HL-60 (cell line): ENCODE data around the gene ITM2A.

Experiments
- POLR2AphosphoS5 ChIP-seq: IDR thresholded peaks from 2 replicates; pipeline ENCODE4 v1.6.1; 2012; ENCODE audit warnings: low read depth
- SPI1 ChIP-seq: IDR thresholded peaks from 2 replicates; pipeline ENCODE4 v1.6.1; 2012; ENCODE audit warnings: low read depth, mild to moderate bottlenecking, borderline replicate concordance
- TF ChIP-seq, protein P1 (sequence below): IDR thresholded peaks from one replicate; pipeline ENCODE4 v1.5.1; 2011; ENCODE audit warnings: low read length, control low read depth, inconsistent platforms; ENCODE audit not compliant: insufficient read depth
- TF ChIP-seq, protein P2 (sequence below): IDR thresholded peaks from 2 replicates; pipeline ENCODE4 v1.6.1; 2012; ENCODE audit warnings: low read depth; ENCODE audit not compliant: insufficient replicate concordance

DNA sequence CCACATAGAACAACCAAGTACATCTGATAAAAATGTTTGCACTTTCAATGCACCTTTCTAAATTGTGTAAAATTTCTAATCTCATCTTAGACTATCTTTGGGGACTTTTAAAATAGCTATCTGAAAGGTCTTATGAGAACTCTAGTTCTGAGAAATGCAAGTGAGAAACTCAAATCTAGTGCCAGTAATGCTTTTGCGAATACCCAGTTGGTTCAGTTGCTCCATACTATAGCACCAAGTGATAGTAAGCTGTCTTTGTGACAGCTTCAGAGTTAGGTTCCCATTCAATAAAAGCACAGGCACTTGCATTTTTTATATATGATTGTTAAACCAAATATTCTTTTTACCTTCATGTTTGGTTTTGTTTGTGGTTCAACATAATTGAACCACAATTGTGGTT lies 4.5 kb upstream of the ITM2A start:
- TF ChIP-seq, protein P1, sequence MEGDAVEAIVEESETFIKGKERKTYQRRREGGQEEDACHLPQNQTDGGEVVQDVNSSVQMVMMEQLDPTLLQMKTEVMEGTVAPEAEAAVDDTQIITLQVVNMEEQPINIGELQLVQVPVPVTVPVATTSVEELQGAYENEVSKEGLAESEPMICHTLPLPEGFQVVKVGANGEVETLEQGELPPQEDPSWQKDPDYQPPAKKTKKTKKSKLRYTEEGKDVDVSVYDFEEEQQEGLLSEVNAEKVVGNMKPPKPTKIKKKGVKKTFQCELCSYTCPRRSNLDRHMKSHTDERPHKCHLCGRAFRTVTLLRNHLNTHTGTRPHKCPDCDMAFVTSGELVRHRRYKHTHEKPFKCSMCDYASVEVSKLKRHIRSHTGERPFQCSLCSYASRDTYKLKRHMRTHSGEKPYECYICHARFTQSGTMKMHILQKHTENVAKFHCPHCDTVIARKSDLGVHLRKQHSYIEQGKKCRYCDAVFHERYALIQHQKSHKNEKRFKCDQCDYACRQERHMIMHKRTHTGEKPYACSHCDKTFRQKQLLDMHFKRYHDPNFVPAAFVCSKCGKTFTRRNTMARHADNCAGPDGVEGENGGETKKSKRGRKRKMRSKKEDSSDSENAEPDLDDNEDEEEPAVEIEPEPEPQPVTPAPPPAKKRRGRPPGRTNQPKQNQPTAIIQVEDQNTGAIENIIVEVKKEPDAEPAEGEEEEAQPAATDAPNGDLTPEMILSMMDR: no peak
- TF ChIP-seq POLR2AphosphoS5 (no peak), SPI1 (no peak)
- TF ChIP-seq, protein P2, sequence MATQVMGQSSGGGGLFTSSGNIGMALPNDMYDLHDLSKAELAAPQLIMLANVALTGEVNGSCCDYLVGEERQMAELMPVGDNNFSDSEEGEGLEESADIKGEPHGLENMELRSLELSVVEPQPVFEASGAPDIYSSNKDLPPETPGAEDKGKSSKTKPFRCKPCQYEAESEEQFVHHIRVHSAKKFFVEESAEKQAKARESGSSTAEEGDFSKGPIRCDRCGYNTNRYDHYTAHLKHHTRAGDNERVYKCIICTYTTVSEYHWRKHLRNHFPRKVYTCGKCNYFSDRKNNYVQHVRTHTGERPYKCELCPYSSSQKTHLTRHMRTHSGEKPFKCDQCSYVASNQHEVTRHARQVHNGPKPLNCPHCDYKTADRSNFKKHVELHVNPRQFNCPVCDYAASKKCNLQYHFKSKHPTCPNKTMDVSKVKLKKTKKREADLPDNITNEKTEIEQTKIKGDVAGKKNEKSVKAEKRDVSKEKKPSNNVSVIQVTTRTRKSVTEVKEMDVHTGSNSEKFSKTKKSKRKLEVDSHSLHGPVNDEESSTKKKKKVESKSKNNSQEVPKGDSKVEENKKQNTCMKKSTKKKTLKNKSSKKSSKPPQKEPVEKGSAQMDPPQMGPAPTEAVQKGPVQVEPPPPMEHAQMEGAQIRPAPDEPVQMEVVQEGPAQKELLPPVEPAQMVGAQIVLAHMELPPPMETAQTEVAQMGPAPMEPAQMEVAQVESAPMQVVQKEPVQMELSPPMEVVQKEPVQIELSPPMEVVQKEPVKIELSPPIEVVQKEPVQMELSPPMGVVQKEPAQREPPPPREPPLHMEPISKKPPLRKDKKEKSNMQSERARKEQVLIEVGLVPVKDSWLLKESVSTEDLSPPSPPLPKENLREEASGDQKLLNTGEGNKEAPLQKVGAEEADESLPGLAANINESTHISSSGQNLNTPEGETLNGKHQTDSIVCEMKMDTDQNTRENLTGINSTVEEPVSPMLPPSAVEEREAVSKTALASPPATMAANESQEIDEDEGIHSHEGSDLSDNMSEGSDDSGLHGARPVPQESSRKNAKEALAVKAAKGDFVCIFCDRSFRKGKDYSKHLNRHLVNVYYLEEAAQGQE: no peak
